Mammary epithelial cell (primary cell): ENCODE results near the gene TXNRD2.

Source experiments
- EZH2 ChIP-seq: IDR thresholded peaks from 2 replicates; pipeline ENCODE4 v1.6.1; 2012; ENCODE audit warnings: low read length, inconsistent platforms, borderline replicate concordance
- TF ChIP-seq, protein P1 (sequence below), 2 donors: IDR thresholded peaks in 1 of 2; conservative IDR thresholded peaks in 1 of 2; 2 replicates each; pipeline ENCODE4 v1.5.1; 2011 to 2012; ENCODE audit warnings: inconsistent platforms in 2 of 2, low read length in 2 of 2, mild to moderate bottlenecking in 2 of 2, control low read depth in 1 of 2, low read depth in 1 of 2; ENCODE audit not compliant: insufficient read depth in 1 of 2; ENCODE audit errors: extremely low read depth in 1 of 2

DNA sequence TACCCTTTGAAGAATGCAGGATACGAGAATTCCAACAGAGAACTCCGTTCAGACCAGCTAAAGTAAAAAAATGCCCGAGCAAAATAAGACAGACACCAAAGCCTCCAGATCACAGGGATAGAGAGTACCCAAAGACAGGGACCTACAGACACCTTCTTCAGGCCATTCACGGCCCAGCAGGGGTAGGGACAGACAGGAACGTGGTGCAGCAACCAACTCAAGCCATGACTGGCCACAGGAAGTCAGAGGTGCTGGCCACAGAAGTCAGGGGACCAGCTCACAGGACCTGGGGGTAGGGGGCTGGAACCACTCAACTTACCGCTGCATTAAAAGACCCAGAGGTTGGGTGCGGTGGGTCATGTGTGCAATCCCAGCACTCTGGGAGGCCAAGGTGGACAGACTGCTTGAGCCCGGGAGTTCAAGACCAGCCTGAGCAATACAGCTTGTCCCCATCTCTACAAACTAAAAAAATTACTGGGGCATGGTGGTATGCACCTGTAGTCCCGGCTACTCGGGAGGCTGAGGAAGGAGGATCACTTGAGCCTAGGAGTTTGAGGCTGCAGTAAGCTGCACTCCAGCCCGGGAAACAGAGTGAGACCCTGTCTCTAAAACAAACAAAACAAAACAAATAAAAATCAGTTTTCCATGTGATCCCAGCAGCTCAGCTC is 39.9 kb downstream of the TXNRD2 start:
- TF ChIP-seq, protein P1, sequence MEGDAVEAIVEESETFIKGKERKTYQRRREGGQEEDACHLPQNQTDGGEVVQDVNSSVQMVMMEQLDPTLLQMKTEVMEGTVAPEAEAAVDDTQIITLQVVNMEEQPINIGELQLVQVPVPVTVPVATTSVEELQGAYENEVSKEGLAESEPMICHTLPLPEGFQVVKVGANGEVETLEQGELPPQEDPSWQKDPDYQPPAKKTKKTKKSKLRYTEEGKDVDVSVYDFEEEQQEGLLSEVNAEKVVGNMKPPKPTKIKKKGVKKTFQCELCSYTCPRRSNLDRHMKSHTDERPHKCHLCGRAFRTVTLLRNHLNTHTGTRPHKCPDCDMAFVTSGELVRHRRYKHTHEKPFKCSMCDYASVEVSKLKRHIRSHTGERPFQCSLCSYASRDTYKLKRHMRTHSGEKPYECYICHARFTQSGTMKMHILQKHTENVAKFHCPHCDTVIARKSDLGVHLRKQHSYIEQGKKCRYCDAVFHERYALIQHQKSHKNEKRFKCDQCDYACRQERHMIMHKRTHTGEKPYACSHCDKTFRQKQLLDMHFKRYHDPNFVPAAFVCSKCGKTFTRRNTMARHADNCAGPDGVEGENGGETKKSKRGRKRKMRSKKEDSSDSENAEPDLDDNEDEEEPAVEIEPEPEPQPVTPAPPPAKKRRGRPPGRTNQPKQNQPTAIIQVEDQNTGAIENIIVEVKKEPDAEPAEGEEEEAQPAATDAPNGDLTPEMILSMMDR (conservative IDR thresholded peaks at IDR 0.05 in 1 of 2, IDR thresholded peaks at IDR 0.05 in 1 of 2; ENCODE audit: extremely low read depth in 1 of 2, insufficient read depth in 1 of 2, low read depth in 1 of 2, low read length in 2 of 2): no peak
- no peak for TF ChIP-seq EZH2
